Endothelial cell of umbilical vein (primary cell): ENCODE data around the gene HDAC3. TPM values are rescaled to one million over a fixed set of nuclear protein-coding genes. Genes with fewer than 3 reads are reported as not detected.

Experiments
- Bru-seq: library from RNA; stranded (reverse); fragments of 400-500 nt; gene quantifications from one replicate; lab custom pipeline; 2021; lab: Mats Ljungman, UMichigan
- BruChase-seq, 2 experiments: library from RNA; stranded (reverse); fragments of 400-500 nt; gene quantifications; one replicate each; lab custom pipeline; 2021; lab: Mats Ljungman, UMichigan
- BruUV-seq: library from RNA; stranded (reverse); fragments of 400-500 nt; replicated peaks from 2 replicates; lab custom pipeline; 2021; lab: Mats Ljungman, UMichigan
- CTCF ChIA-PET: fragments of 300-600, 350-600 bp; sonication (Branson Sonifier 250); formaldehyde crosslinking; loops from one replicate; lab custom pipeline; 2021; ENCODE audit warnings: antibody characterized with exemption, inconsistent platforms; lab: Charles Lee
- POLR2A ChIA-PET: fragments of 300-600, 350-600 bp; sonication (Branson Sonifier 250); formaldehyde crosslinking; loops from one replicate; lab custom pipeline; 2021; ENCODE audit warnings: antibody characterized with exemption, inconsistent platforms; lab: Charles Lee
- DNase-seq: peaks from one replicate; pipeline ENCODE4 v3.0.0-alpha.2; 2011; ENCODE audit warnings: low read depth, low spot score
- FAIRE-seq: peaks from 2 replicates; lab custom pipeline; 2011; peaks lifted over from hg19 to GRCh38; lab: Jason Lieb, UNC
- H2AFZ ChIP-seq: 2 replicates; pipeline ENCODE4 v1.6.0; 2012; ENCODE audit warnings: low read depth, low read length, control low read depth, inconsistent platforms
- H3K27ac ChIP-seq: 2 replicates; pipeline ENCODE4 v1.5.1; 2011; ENCODE audit warnings: low read depth, mild to moderate bottlenecking, control low read depth, low read length, moderate library complexity; ENCODE audit not compliant: insufficient read depth
- H3K27me3 ChIP-seq, 2 experiments: 2 replicates each; pipeline versions ENCODE4 v1.6.0 to v1.6.1; 2011; ENCODE audit warnings: low read length in 2 of 2, mixed read lengths in 1 of 2; ENCODE audit not compliant: control insufficient read depth in 2 of 2, insufficient read depth in 2 of 2
- H3K36me3 ChIP-seq, 2 experiments: 2 replicates in 1 of 2; 3 replicates in 1 of 2; pipeline ENCODE4 v1.5.1; 2011; ENCODE audit warnings: low read length in 2 of 2, mild to moderate bottlenecking in 1 of 2, moderate library complexity in 1 of 2; ENCODE audit not compliant: control insufficient read depth in 2 of 2, insufficient read depth in 2 of 2; ENCODE audit errors: extremely low read depth in 1 of 2
- H3K4me1 ChIP-seq: 3 replicates; pipeline ENCODE4 v1.5.1; 2011; ENCODE audit warnings: mild to moderate bottlenecking, low read length; ENCODE audit not compliant: control insufficient read depth, insufficient read depth; ENCODE audit errors: extremely low read depth
- H3K4me2 ChIP-seq: 2 replicates; pipeline ENCODE4 v1.6.1; 2011; ENCODE audit warnings: low read length, control low read depth, mixed read lengths; ENCODE audit not compliant: insufficient read depth
- H3K4me3 ChIP-seq, 3 experiments: fragments of 200-600 bp in 1 of 3; sonication (generic), shearing (Covaris generic) in 1 of 3; replicated peaks in 1 of 3; 2 replicates each; pipeline ENCODE4 v1.5.1; 2011 to 2016; ENCODE audit warnings: control low read depth in 3 of 3, low read length in 3 of 3, mild to moderate bottlenecking in 2 of 3, inconsistent platforms in 1 of 3, low read depth in 1 of 3, moderate library complexity in 1 of 3; ENCODE audit not compliant: insufficient read depth in 1 of 3
- H3K79me2 ChIP-seq: 2 replicates; pipeline ENCODE4 v1.6.0; 2012; ENCODE audit warnings: low read length, inconsistent platforms; ENCODE audit not compliant: control insufficient read depth, insufficient read depth
- H3K9ac ChIP-seq: replicated peaks from 2 replicates; pipeline ENCODE3; 2011; ENCODE audit warnings: low read length, control low read depth; ENCODE audit not compliant: insufficient read depth; ENCODE audit errors: extremely low read depth
- H3K9me1 ChIP-seq: replicated peaks from 3 replicates; pipeline ENCODE4 v1.6.0; 2011; ENCODE audit warnings: mild to moderate bottlenecking, low read length; ENCODE audit not compliant: control insufficient read depth, insufficient read depth; ENCODE audit errors: extremely low read depth
- H3K9me3 ChIP-seq: replicated peaks from 2 replicates; pipeline ENCODE4 v1.5.1; 2012; ENCODE audit warnings: low read length, inconsistent platforms; ENCODE audit not compliant: control insufficient read depth, insufficient read depth
- H4K20me1 ChIP-seq: replicated peaks from 2 replicates; pipeline ENCODE3; 2011; ENCODE audit warnings: mild to moderate bottlenecking, low read length; ENCODE audit not compliant: control insufficient read depth, insufficient read depth; ENCODE audit errors: extremely low read depth
- EZH2 ChIP-seq: IDR thresholded peaks from 2 replicates; pipeline ENCODE4 v1.6.1; 2012; ENCODE audit warnings: borderline replicate concordance, low read depth, mild to moderate bottlenecking, moderate library complexity, low read length, inconsistent platforms; ENCODE audit not compliant: severe bottlenecking
- GATA2 ChIP-seq: IDR thresholded peaks from 2 replicates; pipeline ENCODE4 v1.7.0; 2011; ENCODE audit warnings: low read depth, mild to moderate bottlenecking, moderate library complexity, mixed read lengths, low read length; ENCODE audit not compliant: insufficient read length, insufficient read depth
- JUN ChIP-seq: IDR thresholded peaks from 2 replicates; pipeline ENCODE4 v1.6.1; 2011; ENCODE audit warnings: borderline replicate concordance, low read depth; ENCODE audit not compliant: insufficient read length, insufficient read depth
- POLR2A ChIP-seq: IDR thresholded peaks from 2 replicates; pipeline ENCODE4 v1.6.1; 2012; ENCODE audit warnings: low read depth, mild to moderate bottlenecking, control low read depth, low read length
- POLR2AphosphoS5 ChIP-seq: IDR thresholded peaks from 2 replicates; pipeline ENCODE4 v1.6.1; 2012; ENCODE audit warnings: low read depth, mild to moderate bottlenecking, control low read depth, low read length, moderate library complexity; ENCODE audit not compliant: insufficient read depth
- dilution Hi-C: fragments of 300-500 bp; cut with MboI; formaldehyde crosslinking; loops from one replicate; pipeline ENCODE4 v1.15.0; 2019; ENCODE audit warnings: low sequenced_read_pairs; ENCODE audit not compliant: extremely low pct_ligation_motif_present
- intact Hi-C: fragments of 100-400 bp; cut with micrococcal nuclease; formaldehyde crosslinking; loops from one replicate; pipeline ENCODE4 v1.10.0; 2022
- long read RNA-seq: library from polyadenylated mRNA; stranded (forward); transcript quantifications from one replicate; pipeline ENCODE4 v2.0.0, GENCODE V29; 2021
- polyA minus RNA-seq, 3 experiments: library from RNA; depleted of rRNA, polyadenylated mRNA; stranded (reverse); fragments of >200 nt; gene quantifications; 1 replicate in 1 of 3; 2 replicates in 2 of 3; pipeline ENCODE4 v1.2.3, GENCODE V29; 2011
- polyA plus RNA-seq, 4 experiments: library from polyadenylated mRNA; depleted of rRNA in 3 of 4; stranded (reverse) in 3 of 4; unstranded in 1 of 4; fragments of >200 nt; gene quantifications; 2 replicates each; pipeline versions ENCODE4 v1.2.1 to v1.2.3, GENCODE V29; 2011 to 2012; ENCODE audit warnings: missing spikeins in 1 of 4
- total RNA-seq: library from RNA; stranded (reverse); gene quantifications from 2 replicates; pipeline ENCODE4 v1.2.3, GENCODE V29; 2021
- TF ChIP-seq, protein P1 (sequence below): IDR thresholded peaks from 2 replicates; pipeline ENCODE4 v1.6.1; 2011; ENCODE audit not compliant: insufficient read depth, insufficient read length

HDAC3 gene
- total RNA-seq (58.5 and 60.2 TPM in 2 replicates), polyA plus RNA-seq (74.7 and 75.5 TPM in 2 replicates), polyA minus RNA-seq (83.2 and 85.6 TPM in 2 replicates), Bru-seq, nascent RNA (percentile 73 among the genes with signal in this experiment), BruChase-seq, experiment 1, labeled RNA remaining after a 6-hour chase (percentile 87 among the genes with signal in this experiment), BruChase-seq, experiment 2, labeled RNA remaining after a 2-hour chase (percentile 91 among the genes with signal in this experiment)
- 64.0 and 66.6 TPM in 2 replicates for polyA plus RNA-seq (2011; cell fraction: cytosol; rRNA removed)
- 164 and 169 TPM in 2 replicates for polyA plus RNA-seq (2011; cell fraction: nucleus; rRNA removed)
- polyA plus RNA-seq (2012) = 28.3 and 43.8 TPM in 2 replicates
- polyA minus RNA-seq (2011; cell fraction: cytosol; rRNA and poly(A)+ RNA removed) = 32.5 TPM
- 40.8 and 58.4 TPM in 2 replicates for polyA minus RNA-seq (2011; cell fraction: nucleus; rRNA and poly(A)+ RNA removed)
- long read RNA-seq, transcript HDAC3-201 (15 exons, 1,959 nt) = major isoform, 155 of 187 reads
- long read RNA-seq, partial matches to known transcripts = 11 of 187 reads
- long read RNA-seq, other reads (novel, unspliced or antisense) = 18 of 187 reads

DNA sequence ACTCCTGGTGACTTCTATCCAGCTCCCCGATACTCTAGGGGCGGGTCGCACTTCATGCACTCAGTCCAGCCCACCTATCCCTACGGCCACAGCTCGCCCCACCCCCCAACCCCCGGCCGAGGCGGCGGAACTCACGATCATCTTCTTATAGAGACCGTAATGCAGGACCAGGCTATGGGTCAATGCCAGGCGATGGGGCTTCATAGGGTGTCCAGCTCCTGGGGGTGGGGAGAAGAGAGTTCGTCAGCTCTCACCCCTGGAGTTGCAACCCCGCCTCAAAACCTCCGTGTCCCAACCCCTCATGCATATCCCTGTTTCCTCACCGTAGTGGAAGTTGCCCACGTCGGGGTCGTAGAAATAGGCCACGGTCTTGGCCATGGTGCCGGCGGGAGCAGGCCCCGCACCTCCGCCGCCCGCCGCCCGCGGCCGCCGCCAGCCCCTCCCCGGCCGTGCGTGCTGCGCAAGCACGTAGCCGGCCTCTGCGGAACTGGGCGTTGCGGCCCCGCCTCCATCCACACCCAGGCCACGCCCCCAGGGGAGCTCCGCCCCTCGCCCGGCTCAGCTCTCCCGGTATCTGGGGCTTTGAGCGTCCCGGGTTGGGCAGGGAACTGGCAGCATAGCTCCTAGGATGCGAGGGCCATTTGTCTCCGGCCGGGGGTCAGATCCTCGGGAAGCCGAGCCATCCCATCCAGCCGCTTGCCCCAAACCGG is at the start of gene HDAC3, which contains the start of gene RELL2:
HDAC3 (minus strand) TSS at position 437 of the 710 bp plus-strand sequence; CDS start at position 378, 59 bp downstream.
RELL2 (plus strand) TSS at position 585 of the 710 bp plus-strand sequence. CDS start 1,229 bp downstream, outside the sequence.
- dilution Hi-C loops (no loop called here), intact Hi-C loops (loop anchor here (1.0 kb wide), 2 partner anchors 17 to 44 kb away; no protein-coding TSS in a partner anchor)
- TF ChIP-seq, protein P1, sequence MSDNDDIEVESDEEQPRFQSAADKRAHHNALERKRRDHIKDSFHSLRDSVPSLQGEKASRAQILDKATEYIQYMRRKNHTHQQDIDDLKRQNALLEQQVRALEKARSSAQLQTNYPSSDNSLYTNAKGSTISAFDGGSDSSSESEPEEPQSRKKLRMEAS = no peak
- TF ChIP-seq JUN (no peak), POLR2AphosphoS5 (peak; percentile 92), POLR2A (peak; percentile 88), EZH2 (no peak), GATA2 (no peak)
- Histone ChIP-seq H3K9me3 (no peaks in the 10 kb centered on the region), H3K9ac (peak within 1 kb of the TSS; percentile 77), H3K4me2 (peak within 1 kb of the TSS; percentile 85), H2AFZ (peak within 1 kb of the TSS; percentile 93), H3K27ac (peak within 1 kb of the TSS; percentile 38), H3K4me1 (peaks cover 21% of the 10 kb centered on the region), H3K4me3 (peak within 1 kb of the TSS; percentile 75 to 82 (median 77)), H4K20me1 (peaks cover 5% of the 10 kb centered on the region), H3K9me1 (no peaks in the 10 kb centered on the region), H3K27me3 (no peaks in the 10 kb centered on the region), H3K36me3 (no peaks in the 10 kb centered on the region), H3K79me2 (peaks cover 28% of the 10 kb centered on the region)
- DNase-seq = peak; percentile 95
- peak; percentile 95 for FAIRE-seq
- ChIA-PET CTCF (interaction anchor here (0.6 to 14.7 kb wide), 13 partner anchors 10 to 1077 kb away, joined by 3 to 163 read pairs (median 4); partner anchors contain the start of genes DIAPH1 and FCHSD1), POLR2A (interaction anchor here (0.8 to 1.5 kb wide), 3 partner anchors 18 to 45 kb away, joined by 5 to 8 read pairs (median 6); partner anchors contain the start of gene DIAPH1)
- no TSS peak for BruUV-seq
